H1 (cell line): Measurements from ENCODE around the gene CIROP. TPM values are rescaled to one million over a fixed set of nuclear protein-coding genes. Genes with fewer than 3 reads are reported as not detected.

Experiments
- BRCA1 ChIP-seq: IDR thresholded peaks from 2 replicates; pipeline ENCODE4 v1.6.1; 2012; ENCODE audit warnings: low read depth, low read length, improper control_type of control experiment
- KDM4A ChIP-seq: IDR thresholded peaks from one replicate; pipeline ENCODE4 v1.7.1; 2012; ENCODE audit warnings: low read depth, mild to moderate bottlenecking, moderate library complexity, low read length, inconsistent platforms; ENCODE audit not compliant: severe bottlenecking
- TAF7 ChIP-seq: optimal IDR thresholded peaks from 2 replicates; pipeline ENCODE3; 2011; ENCODE audit warnings: low read depth, mild to moderate bottlenecking, inconsistent platforms, low read length, moderate library complexity, borderline replicate concordance
- polyA plus RNA-seq, 7 experiments: library from polyadenylated mRNA; depleted of rRNA in 3 of 7; stranded (reverse) in 5 of 7; unstranded in 2 of 7; fragments of >200 nt in 5 of 7; fragments of 200-250 nt in 2 of 7; gene quantifications; 1 replicate in 5 of 7; 2 replicates in 1 of 7; 4 replicates in 1 of 7; pipeline versions ENCODE4 v1.2.1 to v1.2.3, GENCODE V29; 2011 to 2013; ENCODE audit warnings: missing spikeins in 2 of 7, mixed read lengths in 2 of 7
- total RNA-seq: library from RNA; stranded (reverse); fragmentation: NEBNext Ultra II Directional; extraction: Animal tissue kit (Norgen Biotek cat#: 25700); gene quantifications from 2 replicates; pipeline ENCODE4 v1.2.1, GENCODE V29; 2021

The CIROP gene
- total and polyA plus RNA-seq, 2 of the 8 experiments (the other 6 are each of a cell fraction or from before 2014, with no cell fraction given), result 0.06 TPM; not detected in 1

GRCh38 chr14:23101986-23102625 is 2.7 kb downstream of the CIROP start (continued):
- TF ChIP-seq BRCA1, result no peak
- no peak for TF ChIP-seq TAF7
- TF ChIP-seq KDM4A, result no peak
